Measurements from ENCODE around the gene AGAP2. TPM values are rescaled to one million over a fixed set of nuclear protein-coding genes. Genes with fewer than 3 reads are reported as not detected.
A peak's percentile ranks its signal among the peaks of the same experiment; 100 is the strongest.

Gene AGAP2
- total and polyA plus RNA-seq, 2 donors (not counting 1 experiment from before 2014, with no cell fraction given), result 22.2 to 27.0 TPM

- Mint-ChIP-seq H3K4me1 (peaks cover 55% of the 10 kb centered on the region), H3K27me3 (no peaks in the 10 kb centered on the region), H3K4me3 (peak within 1 kb of the TSS; percentile 91), H3K9me3 (ENCODE audit: insufficient read depth) (no peaks in the 10 kb centered on the region), H3K27ac (peak within 1 kb of the TSS; percentile 95)
- under 1% methylated on average over 47 of the region's 58 CpGs for WGBS (ENCODE audit: insufficient coverage)
- peak within 1 kb of the TSS; percentile 90 for H2AFZ ChIP-seq (ENCODE audit: insufficient read depth, low read depth, low read length, poor library complexity, severe bottlenecking)
- DNase-seq, result peak; percentile 100
- peak within 1 kb of the TSS; percentile 51 to 84 (median 78) for H3K4me3 ChIP-seq (ENCODE audit: control extremely low read depth in 1 of 5, extremely low read depth in 1 of 5, insufficient read depth in 1 of 5, low read depth in 2 of 5, low read length in 4 of 5)
- H3K4me2 ChIP-seq (replicated peaks; ENCODE audit: low read depth, low read length, poor library complexity, severe bottlenecking), result peak within 1 kb of the TSS; percentile 85
- no peaks in the 10 kb centered on the region for H3K27me3 ChIP-seq (replicated peaks in 1 of 4; ENCODE audit: control extremely low read depth in 1 of 4, control insufficient read depth in 3 of 4, insufficient read depth in 4 of 4, low read length in 3 of 4)
- peak within 1 kb of the TSS; percentile 74 to 98 for H3K27ac ChIP-seq (ENCODE audit: low read length in 2 of 2)
- intact Hi-C loops (cut with micrococcal nuclease), result loop anchor here (1.0 to 10.0 kb wide), 10 partner anchors 8 to 1635 kb away; partner anchors contain the start of genes DCTN2, DDIT3, EEF1AKMT3 and GLI1
- H4K20me1 ChIP-seq (ENCODE audit: control insufficient read depth, insufficient read depth, low read length, poor library complexity, severe bottlenecking), result peaks cover 10% of the 10 kb centered on the region
- no peaks in the 10 kb centered on the region for H3K9me3 ChIP-seq (ENCODE audit: control extremely low read depth in 1 of 3, control insufficient read depth in 2 of 3, insufficient read depth in 1 of 3, low read length in 2 of 3)
- H3K79me2 ChIP-seq (ENCODE audit: control insufficient read depth, insufficient read depth, low read length), result peaks cover 22% of the 10 kb centered on the region
- H3K4me1 ChIP-seq (ENCODE audit: control insufficient read depth in 2 of 2, insufficient read depth in 2 of 2, low read length in 2 of 2), result peaks cover 39 to 50% of the 10 kb centered on the region in 2 donors
- TF ChIP-seq EZH2 (IDR thresholded peaks at IDR 0.05; ENCODE audit: borderline replicate concordance, insufficient read depth, low read depth, low read length, poor library complexity, severe bottlenecking) (no peak), CTCF (IDR thresholded peaks at IDR 0.05) (no peak)
- POLR2A ChIA-PET, result no interaction called here
- H3K9ac ChIP-seq (ENCODE audit: low read length), result peak within 1 kb of the TSS; percentile 75
- CTCF ChIA-PET, result interaction anchor here (0.7 to 1.2 kb wide), 4 partner anchors 10 to 995 kb away, joined by 3 to 9 read pairs (median 6); no protein-coding TSS in a partner anchor
- ATAC-seq (ENCODE audit: low read depth), result peak; percentile 78
- peaks cover 2 to 37% of the 10 kb centered on the region in 2 experiments for H3K36me3 ChIP-seq (replicated peaks in 1 of 2; ENCODE audit: control extremely low read depth in 1 of 2, control insufficient read depth in 1 of 2, extremely low read depth in 1 of 2, insufficient read depth in 2 of 2, low read length in 1 of 2)
Measured at GRCh38 chr12:57751788-57752667, 13.5 kb upstream of the AGAP2 start, which contains the start of gene CDK4. TSS of gene CDK4 (minus strand) at chr12:57752310. CDS start at chr12:57751717, 593 bp downstream.
